GM12878 (cell line): ENCODE data around the gene LSAMP. TPM values are rescaled to one million over a fixed set of nuclear protein-coding genes. Genes with fewer than 3 reads are reported as not detected.

Source experiments
- ATAC-seq: fragments of 200-7000 bp; cut with Tn5 transposase; 3 replicates; pipeline ENCODE4 v1.9.1; 2020; ENCODE audit warnings: mild to moderate bottlenecking, moderate library complexity
- BruUV-seq: library from RNA; stranded (reverse); fragments of 400-500 nt; replicated peaks from 2 replicates; lab custom pipeline; 2021; lab: Mats Ljungman, UMichigan
- CTCF ChIA-PET: fragments of 300-600 bp; sonication (Branson Sonifier 250); formaldehyde crosslinking; extraction: SDS; loops from one replicate; lab custom pipeline; 2021; ENCODE audit warnings: inconsistent platforms; lab: Yijun Ruan, JAX
- POLR2A ChIA-PET: fragments of 350-600 bp; formaldehyde crosslinking; extraction: SDS; loops from one replicate; lab custom pipeline; 2021; ENCODE audit warnings: inconsistent platforms; lab: Charles Lee
- RAD21 ChIA-PET: fragments of 300-600 bp; sonication (Branson Sonifier 250); formaldehyde crosslinking; loops from one replicate; lab custom pipeline; 2023; ENCODE audit warnings: antibody characterized with exemption; ENCODE audit not compliant: unreplicated experiment; lab: Charles Lee
- SMC1A ChIA-PET: fragments of 300-600 bp; sonication (Branson Sonifier 250); formaldehyde crosslinking; loops from one replicate; lab custom pipeline; 2023; ENCODE audit not compliant: unreplicated experiment, uncharacterized antibody; lab: Charles Lee
- DNase-seq: peaks from one replicate; pipeline ENCODE4 v3.0.0-alpha.2; 2011; ENCODE audit warnings: low read depth, low spot score
- FAIRE-seq: peaks from 3 replicates; lab custom pipeline; 2011; peaks lifted over from hg19 to GRCh38; lab: Jason Lieb, UNC
- H2AFZ ChIP-seq: 2 replicates; pipeline ENCODE4 v1.6.0; 2011; ENCODE audit warnings: low read depth, low read length, control low read depth; ENCODE audit not compliant: control insufficient read depth
- H3K27ac ChIP-seq: 2 replicates; pipeline ENCODE4 v1.5.1; 2011; ENCODE audit warnings: control low read depth; ENCODE audit not compliant: control insufficient read depth, insufficient read depth
- H3K27me3 ChIP-seq, 2 experiments: replicated peaks in 1 of 2; 2 replicates each; pipeline versions ENCODE4 v1.6.0 to v1.6.1; 2011; ENCODE audit warnings: low read length in 1 of 2; ENCODE audit not compliant: control insufficient read depth in 2 of 2, insufficient read depth in 2 of 2
- H3K36me3 ChIP-seq, 2 experiments: 2 replicates each; pipeline ENCODE4 v1.5.1; 2011; ENCODE audit warnings: low read length in 1 of 2; ENCODE audit not compliant: control insufficient read depth in 2 of 2, insufficient read depth in 2 of 2
- H3K4me1 ChIP-seq: 2 replicates; pipeline ENCODE4 v1.6.1; 2011; ENCODE audit warnings: mild to moderate bottlenecking, low read length, moderate library complexity, mixed read lengths; ENCODE audit not compliant: control insufficient read depth, insufficient read depth
- H3K4me2 ChIP-seq: 2 replicates; pipeline ENCODE4 v1.6.0; 2011; ENCODE audit warnings: control low read depth; ENCODE audit not compliant: control insufficient read depth, insufficient read depth
- H3K4me3 ChIP-seq: fragments of 200-600 bp; sonication (generic); 2 replicates; pipeline ENCODE4 v1.5.1; 2016
- H3K79me2 ChIP-seq: 2 replicates; pipeline ENCODE4 v1.6.0; 2011; ENCODE audit warnings: low read length; ENCODE audit not compliant: control insufficient read depth, insufficient read depth
- H3K9ac ChIP-seq: 2 replicates; pipeline ENCODE4 v1.8.0; 2011; ENCODE audit warnings: low read length, control low read depth, mixed read lengths; ENCODE audit not compliant: control insufficient read depth, insufficient read depth
- H3K9me3 ChIP-seq: replicated peaks from 3 replicates; pipeline ENCODE4 v1.5.1; 2011; ENCODE audit warnings: mild to moderate bottlenecking, low read length; ENCODE audit not compliant: control insufficient read depth, insufficient read depth
- H4K20me1 ChIP-seq: 2 replicates; pipeline ENCODE4 v1.6.0; 2011; ENCODE audit not compliant: control insufficient read depth, insufficient read depth
- ESRRA ChIP-seq: IDR thresholded peaks from 2 replicates; pipeline ENCODE4 v1.6.1; 2012; ENCODE audit warnings: mild to moderate bottlenecking, low read length, improper control_type of control experiment
- IRF3 ChIP-seq: fragments of 450-650 bp; IDR thresholded peaks from 2 replicates; pipeline ENCODE4 v1.6.1; 2014; ENCODE audit warnings: mild to moderate bottlenecking
- MXI1 ChIP-seq: fragments of 150-350 bp; IDR thresholded peaks from 2 replicates; pipeline ENCODE4 v1.6.1; 2011; ENCODE audit warnings: low read depth, mild to moderate bottlenecking, inconsistent platforms, low read length, improper control_type of control experiment
- SREBF1 ChIP-seq: IDR thresholded peaks from 2 replicates; pipeline ENCODE4 v1.6.1; 2012; ENCODE audit warnings: mild to moderate bottlenecking, low read length
- SUZ12 ChIP-seq: fragments of 200-600 bp; sonication (generic); IDR thresholded peaks from one replicate; pipeline ENCODE4 v1.6.1; 2018; ENCODE audit warnings: antibody characterized with exemption, mild to moderate bottlenecking; ENCODE audit not compliant: unreplicated experiment
- ZNF592 ChIP-seq: fragments of 450-650 bp; IDR thresholded peaks from 2 replicates; pipeline ENCODE4 v1.6.1; 2017; ENCODE audit warnings: mild to moderate bottlenecking, moderate library complexity
- WGBS: methylation state at CpG from one replicate; pipeline ENCODE4 v1.1.6; 2016; ENCODE audit warnings: low lambda C conversion rate; ENCODE audit not compliant: insufficient replicate concordance, insufficient coverage; ENCODE audit errors: missing lambda C conversion rate; 5-methylcytosine and 5-hydroxymethylcytosine counted together
- in situ Hi-C: fragments of 300-500 bp; cut with MboI; formaldehyde crosslinking; loops from 9 replicates; pipeline ENCODE4 v1.14.3; 2018; ENCODE audit warnings: mixed read lengths
- intact Hi-C: fragments of 100-400 bp; cut with micrococcal nuclease; formaldehyde crosslinking; loops from one replicate; pipeline ENCODE4 v1.14.2; 2022; ENCODE audit not compliant: unreplicated experiment
- polyA plus RNA-seq, 11 experiments: library from polyadenylated mRNA; depleted of rRNA in 4 of 11; unstranded in 6 of 11; stranded (reverse) in 5 of 11; fragments of >200 nt; fragmentation: Nextera tagmentation in 4 of 11; fragmentation: Illumina TruSeq in 1 of 11; extraction: Ambion mirVana in 4 of 11; extraction: Trizol in 1 of 11; gene quantifications; 1 replicate in 1 of 11; 2 replicates in 10 of 11; pipeline versions ENCODE4 v1.2.1 to v1.2.3, GENCODE V29; 2011 to 2016; ENCODE audit warnings: inconsistent platforms in 2 of 11, missing spikeins in 2 of 11, low read depth in 1 of 11
- total RNA-seq, 4 experiments: library from RNA; depleted of rRNA in 3 of 4; stranded (reverse); fragments of >200 nt in 3 of 4; fragmentation: Illumina TruSeq in 1 of 4; extraction: Trizol in 1 of 4; gene quantifications; 2 replicates each; pipeline versions ENCODE4 v1.2.1 to v1.2.3, GENCODE V29; 2013 to 2021
- TF ChIP-seq, protein P1 (sequence below): IDR thresholded peaks from 2 replicates; pipeline ENCODE4 v1.6.1; 2012; ENCODE audit warnings: low read depth, low read length, improper control_type of control experiment
- TF ChIP-seq, protein P2 (sequence below): IDR thresholded peaks from 2 replicates; pipeline ENCODE4 v1.6.1; 2011; ENCODE audit warnings: low read depth, mild to moderate bottlenecking, low read length, moderate library complexity, borderline replicate concordance; ENCODE audit errors: extremely low read depth

LSAMP gene
- total and polyA plus RNA-seq, 10 of the 15 experiments (the other 5 are each of a cell fraction or from before 2014, with no cell fraction given): 2.0 to 12.7 (median 6.5) TPM

DNA sequence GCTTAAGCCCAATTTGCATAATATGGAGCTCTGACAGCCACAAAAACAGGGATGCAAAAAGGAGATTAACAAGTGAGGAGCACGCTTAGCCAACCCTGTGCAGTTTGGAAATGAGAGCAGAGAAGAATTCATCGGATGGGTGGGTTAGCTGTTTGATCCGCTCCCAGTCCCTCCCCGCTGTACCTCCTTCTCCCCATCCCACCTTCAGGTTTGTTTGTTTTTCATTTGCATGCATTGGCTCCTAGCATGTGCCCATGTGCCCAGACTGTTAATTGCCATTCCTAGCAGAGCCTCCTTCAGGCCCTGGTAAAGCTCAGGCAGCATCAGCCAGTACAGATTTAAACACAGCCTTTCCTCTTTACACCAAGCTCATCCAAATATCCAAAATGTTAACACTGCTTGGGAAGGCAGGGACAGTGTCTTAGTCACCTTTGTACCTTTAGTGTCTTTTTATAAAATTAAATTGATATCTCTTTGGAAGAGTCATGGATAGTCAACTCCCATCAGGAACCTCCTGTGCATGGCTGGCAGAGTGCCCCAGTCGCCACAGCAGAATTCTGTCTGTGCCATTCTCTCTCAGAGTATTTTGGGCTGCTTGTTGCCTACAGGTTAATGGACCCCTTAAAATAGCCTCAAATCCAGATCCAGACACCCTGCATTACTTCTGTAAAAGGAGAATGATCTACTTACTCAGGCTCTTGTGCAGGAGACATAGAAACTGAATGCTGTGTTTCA lies 244.2 kb downstream of the LSAMP start:
- BruUV-seq: no TSS peak
- no peak overlapping the region for H2AFZ ChIP-seq
- 53% methylated on average over 5 of the region's 5 CpGs for WGBS
- TF ChIP-seq ESRRA (no peak), ZNF592 (no peak), SREBF1 (no peak), IRF3 (no peak), MXI1 (no peak), SUZ12 (no peak)
- TF ChIP-seq, protein P1, sequence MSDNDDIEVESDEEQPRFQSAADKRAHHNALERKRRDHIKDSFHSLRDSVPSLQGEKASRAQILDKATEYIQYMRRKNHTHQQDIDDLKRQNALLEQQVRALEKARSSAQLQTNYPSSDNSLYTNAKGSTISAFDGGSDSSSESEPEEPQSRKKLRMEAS: no peak
- TF ChIP-seq, protein P2, sequence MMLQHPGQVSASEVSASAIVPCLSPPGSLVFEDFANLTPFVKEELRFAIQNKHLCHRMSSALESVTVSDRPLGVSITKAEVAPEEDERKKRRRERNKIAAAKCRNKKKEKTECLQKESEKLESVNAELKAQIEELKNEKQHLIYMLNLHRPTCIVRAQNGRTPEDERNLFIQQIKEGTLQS: no peak
- TF ChIP-seq, all 136 proteins: peak for 0
- H3K4me1 ChIP-seq: no peaks in the 10 kb centered on the region
- H3K9me3 ChIP-seq: no peaks in the 10 kb centered on the region
- no peaks in the 10 kb centered on the region for H3K79me2 ChIP-seq
- no peaks in the 10 kb centered on the region for H4K20me1 ChIP-seq
- H3K9ac ChIP-seq: no peak overlapping the region
- FAIRE-seq (no peak), ATAC-seq (no peak), DNase-seq (no peak)
- H3K27me3 ChIP-seq: no peaks in the 10 kb centered on the region
- SMC1A ChIA-PET: interaction anchor here (0.6 to 2.0 kb wide), 11 partner anchors 12 to 240 kb away, joined by 3 to 7 read pairs (median 3); no protein-coding TSS in a partner anchor
- no peak overlapping the region for H3K4me3 ChIP-seq
- no peaks in the 10 kb centered on the region for H3K36me3 ChIP-seq
- H3K4me2 ChIP-seq: no peak overlapping the region
- CTCF ChIA-PET: interaction anchor here (1.4 to 1.7 kb wide), 2 partner anchors 10 to 12 kb away, joined by 5 to 7 read pairs; no protein-coding TSS in a partner anchor
- POLR2A ChIA-PET: no interaction called here
- in situ Hi-C loops (no loop called here), intact Hi-C loops (no loop called here)
- RAD21 ChIA-PET: no interaction called here
- no peak overlapping the region for H3K27ac ChIP-seq
